Measurements from ENCODE around the gene GPR108. TPM values are rescaled to one million over a fixed set of nuclear protein-coding genes. Genes with fewer than 3 reads are reported as not detected.
"Not testable (repeated sequence)": the region's sequence is repeated elsewhere in the genome, so short reads cannot be mapped to it uniquely, and the experiment has no call there.

The GPR108 gene
- total and polyA plus RNA-seq, 2 donors, result 23.2 to 66.8 TPM

DNA sequence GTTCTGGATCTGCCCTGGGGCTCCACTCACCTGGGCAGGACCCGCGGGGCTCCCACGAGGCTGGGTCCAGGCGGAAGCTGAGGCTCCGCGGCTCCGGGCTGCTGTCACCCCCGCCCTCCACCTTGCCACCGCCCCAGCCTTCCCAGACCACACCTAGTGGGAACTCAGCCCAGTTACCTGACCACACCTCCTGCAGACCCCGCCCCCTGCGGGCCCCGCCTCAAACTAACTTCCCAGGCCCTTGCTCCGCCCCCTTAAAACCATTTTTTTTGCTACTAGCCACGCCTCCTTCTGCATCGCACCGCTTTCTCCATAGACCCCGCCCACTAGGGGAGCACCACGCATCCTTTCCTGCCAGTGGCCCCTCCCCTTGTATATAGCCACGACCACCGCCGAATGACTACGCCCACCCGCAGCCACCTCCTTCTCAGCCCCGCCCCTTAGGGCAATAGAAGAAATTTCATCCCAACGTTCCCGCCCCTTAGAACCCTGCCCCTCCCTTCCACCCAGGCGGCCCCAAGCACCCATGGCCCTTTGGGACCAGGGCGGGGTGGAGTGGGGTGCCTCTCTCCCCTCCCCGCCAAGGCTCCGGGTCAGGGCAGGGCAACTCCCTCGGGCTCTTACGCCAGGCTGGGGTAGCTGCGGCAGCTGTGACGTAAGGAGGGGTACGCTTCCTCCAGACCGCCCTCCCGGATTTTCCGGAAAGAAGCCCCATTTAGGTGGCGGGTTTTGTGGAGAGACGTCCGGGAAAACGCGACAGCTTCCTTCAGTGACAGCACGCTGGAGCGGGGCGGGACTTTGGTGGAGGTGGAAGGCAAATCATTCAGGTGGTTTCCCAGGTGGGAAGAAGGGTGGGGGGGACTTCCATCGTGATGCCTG, 30.2 kb upstream of the GPR108 start, which contains the start of gene SH2D3A:
SH2D3A (minus strand) TSS at position 79 of the 879 bp plus-strand sequence. CDS start 3,687 bp downstream, outside the sequence.
- no peaks in the 10 kb centered on the region for H3K4me1 ChIP-seq (ENCODE audit: insufficient read depth)
- WGBS, result 2% methylated on average over 47 of the region's 47 CpGs
- no peaks in the 10 kb centered on the region for H3K36me3 ChIP-seq (ENCODE audit: insufficient read depth)
- peak; percentile 84 for DNase-seq (ENCODE audit: extremely low spot score)
- peak within 1 kb of the TSS; percentile 7 for H3K27ac ChIP-seq (ENCODE audit: low read depth)
- H3K4me3 ChIP-seq (ENCODE audit: low read depth, low read length), result peak within 1 kb of the TSS; percentile 30

DNA sequence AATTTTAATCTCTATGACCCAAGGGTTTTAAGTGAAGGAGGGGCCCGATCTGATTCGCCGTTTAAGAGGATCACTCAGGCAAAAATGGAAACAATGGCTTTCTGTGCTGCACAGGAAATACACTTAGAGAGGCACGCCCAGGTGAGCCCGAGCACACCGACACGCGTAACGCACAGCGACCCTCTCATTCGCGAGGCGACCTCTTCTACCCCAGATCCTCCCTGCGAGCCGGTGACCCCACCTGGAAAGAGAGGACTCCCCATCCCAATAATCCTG, 29.6 kb upstream of the GPR108 start:
- Histone ChIP-seq H3K27ac (ENCODE audit: low read depth) (peak overlapping the region; percentile 7), H3K4me1 (ENCODE audit: insufficient read depth) (no peaks in the 10 kb centered on the region), H3K4me3 (ENCODE audit: low read depth, low read length) (peak overlapping the region; percentile 30), H3K36me3 (ENCODE audit: insufficient read depth) (no peaks in the 10 kb centered on the region)
- DNase-seq (ENCODE audit: extremely low spot score), result no peak
- 4% methylated on average over 15 of the region's 15 CpGs for WGBS

DNA sequence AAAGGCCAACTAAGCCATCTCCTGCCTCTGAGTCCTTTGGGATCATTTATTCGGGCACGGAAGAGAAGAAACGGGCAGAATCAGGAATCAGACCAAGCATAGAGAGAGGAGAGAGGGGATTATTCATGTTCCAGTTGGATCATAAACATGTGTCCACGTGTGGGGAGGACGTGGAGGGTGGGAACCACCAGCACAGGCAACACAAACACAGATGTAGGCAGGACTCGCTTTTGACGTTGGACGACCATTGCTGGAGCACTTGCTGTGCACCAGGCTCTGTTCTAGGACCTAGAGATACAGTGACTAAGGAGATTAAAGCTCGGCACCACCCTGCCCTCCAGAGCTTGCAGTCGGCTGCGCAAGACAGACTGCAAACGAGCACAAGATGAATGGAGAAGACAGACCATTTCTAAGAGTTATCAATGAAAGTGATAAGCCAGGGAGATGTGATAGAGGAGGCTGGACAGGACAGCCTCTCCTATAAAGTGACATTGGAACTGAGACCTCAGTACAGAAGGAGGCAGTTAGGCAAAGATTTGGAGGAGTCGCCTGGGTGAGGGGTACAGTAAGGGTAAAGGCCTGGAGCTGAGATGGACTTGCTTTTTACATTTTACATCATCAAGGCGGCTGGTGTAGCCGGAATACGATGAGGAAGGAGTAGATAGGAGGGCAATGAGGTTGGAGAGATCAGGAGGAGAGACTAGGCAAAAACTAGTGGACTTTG, 29.1 kb upstream of the GPR108 start:
- 23% methylated on average over 16 of the region's 16 CpGs for WGBS
- peak overlapping the region; percentile 14 for H3K4me3 ChIP-seq (ENCODE audit: low read depth, low read length)
- peak overlapping the region; percentile 7 for H3K27ac ChIP-seq (ENCODE audit: low read depth)
- no peak for DNase-seq (ENCODE audit: extremely low spot score)
- H3K36me3 ChIP-seq (ENCODE audit: insufficient read depth), result no peaks in the 10 kb centered on the region
- H3K4me1 ChIP-seq (ENCODE audit: insufficient read depth), result no peaks in the 10 kb centered on the region

- no peaks in the 10 kb centered on the region for H3K36me3 ChIP-seq (ENCODE audit: insufficient read depth)
- no peak overlapping the region for H3K27ac ChIP-seq (ENCODE audit: low read depth)
- WGBS, result 26% methylated on average over 8 of the region's 8 CpGs
- peak; percentile 81 for DNase-seq (ENCODE audit: extremely low spot score)
- no peak overlapping the region for H3K4me3 ChIP-seq (ENCODE audit: low read depth, low read length)
- no peaks in the 10 kb centered on the region for H3K4me1 ChIP-seq (ENCODE audit: insufficient read depth)
Measured at GRCh38 chr19:6765738-6766356, 28.5 kb upstream of the GPR108 start.

DNA sequence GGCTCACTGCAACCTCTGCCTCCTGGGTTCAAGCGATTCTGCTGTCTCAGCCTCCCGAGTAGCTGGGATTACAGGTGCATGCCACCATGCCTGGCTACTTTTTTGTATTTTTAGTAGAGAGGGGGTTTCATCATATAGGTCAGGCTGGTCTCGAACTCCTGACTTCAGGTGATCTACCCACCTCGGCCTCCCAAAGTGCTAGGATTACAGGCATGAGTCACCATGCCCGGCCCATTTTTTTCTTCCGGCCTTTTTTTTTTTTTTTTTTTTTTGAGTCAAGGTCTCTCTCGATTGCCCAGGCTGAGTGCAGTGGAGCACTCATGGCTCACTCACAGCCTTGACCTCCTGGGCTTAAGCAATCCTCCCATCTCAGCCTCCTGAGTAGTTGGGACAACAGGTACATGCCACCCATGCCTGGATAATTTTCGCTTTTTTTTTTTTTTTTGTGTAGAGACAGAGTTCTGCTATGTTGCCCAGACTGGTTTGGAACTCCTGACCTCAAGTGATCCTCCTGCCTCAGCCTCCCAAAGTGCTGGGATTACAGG, 24.9 kb upstream of the GPR108 start:
- H3K4me1 ChIP-seq (ENCODE audit: insufficient read depth); DNase-seq (ENCODE audit: extremely low spot score); H3K36me3 ChIP-seq (ENCODE audit: insufficient read depth); H3K4me3 ChIP-seq (ENCODE audit: low read depth, low read length); H3K27ac ChIP-seq (ENCODE audit: low read depth): not testable (repeated sequence)
- WGBS, result 83% methylated on average over 8 of the region's 8 CpGs

DNA sequence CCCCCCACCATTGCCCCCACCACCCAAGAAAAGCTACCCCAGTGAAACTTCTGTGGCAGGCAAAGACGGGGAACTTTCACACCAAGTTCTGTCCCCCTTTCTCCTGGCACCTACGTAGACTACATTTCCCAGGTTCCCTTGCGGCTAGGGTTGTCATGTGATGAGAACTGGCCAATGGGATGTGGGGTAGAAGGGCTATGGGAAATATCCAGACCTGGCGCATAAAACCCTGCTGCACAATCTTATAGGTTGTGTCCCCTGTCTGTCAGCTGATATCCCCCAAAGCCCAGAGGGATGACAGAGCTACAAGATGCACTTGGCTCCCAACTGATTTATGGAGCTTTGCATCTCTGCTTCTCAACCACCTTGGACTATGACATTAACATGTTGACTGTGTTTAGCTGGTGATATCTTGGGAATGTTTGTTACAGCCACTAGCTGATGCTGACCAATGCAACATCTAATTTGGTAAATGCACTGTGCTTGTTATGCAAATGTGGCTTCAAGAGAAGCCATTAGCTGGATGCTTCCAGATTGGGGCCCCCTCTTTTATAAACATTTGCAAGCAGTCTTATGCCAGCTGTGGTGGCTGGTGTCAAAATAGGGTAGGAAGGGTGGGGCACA, 23.8 kb upstream of the GPR108 start:
- Histone ChIP-seq H3K4me3 (ENCODE audit: low read depth, low read length) (no peak overlapping the region), H3K27ac (ENCODE audit: low read depth) (no peak overlapping the region), H3K4me1 (ENCODE audit: insufficient read depth) (no peaks in the 10 kb centered on the region), H3K36me3 (ENCODE audit: insufficient read depth) (no peaks in the 10 kb centered on the region)
- WGBS, result 74% methylated on average over 4 of the region's 4 CpGs
- no peak for DNase-seq (ENCODE audit: extremely low spot score)

DNA sequence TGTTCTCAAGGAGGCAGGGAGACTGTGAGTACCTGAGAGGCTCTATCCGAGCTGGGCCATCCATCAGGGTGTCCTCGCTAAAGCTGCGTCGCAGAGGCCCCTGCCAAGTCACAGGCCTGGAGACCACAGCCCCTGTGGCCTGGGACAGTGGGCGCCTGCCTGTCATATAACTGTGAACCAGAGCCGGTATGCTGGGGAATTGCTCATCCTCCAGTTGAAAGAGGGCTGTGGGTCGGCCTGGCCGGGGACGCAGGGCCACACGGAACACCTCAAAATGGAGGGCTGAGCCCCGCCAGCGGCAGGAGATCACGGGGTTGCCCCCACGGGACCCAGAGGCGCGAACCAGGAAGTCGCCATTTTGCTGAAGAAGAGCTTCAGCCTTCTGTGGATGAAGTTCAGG, 23.2 kb upstream of the GPR108 start:
- no peak overlapping the region for H3K4me3 ChIP-seq (ENCODE audit: low read depth, low read length)
- no peaks in the 10 kb centered on the region for H3K36me3 ChIP-seq (ENCODE audit: insufficient read depth)
- no peaks in the 10 kb centered on the region for H3K4me1 ChIP-seq (ENCODE audit: insufficient read depth)
- no peak for DNase-seq (ENCODE audit: extremely low spot score)
- H3K27ac ChIP-seq (ENCODE audit: low read depth), result no peak overlapping the region
- 93% methylated on average over 17 of the region's 17 CpGs for WGBS

- H3K4me1 ChIP-seq (ENCODE audit: insufficient read depth), result no peaks in the 10 kb centered on the region
Measured at GRCh38 chr19:6754653-6755463, 17.5 kb upstream of the GPR108 start.

GRCh38 chr19:6754136-6754535, 16.8 kb upstream of the GPR108 start:
- WGBS, result 93% methylated on average over 22 of the region's 22 CpGs
- H3K27ac ChIP-seq (ENCODE audit: low read depth), result no peak overlapping the region
- H3K36me3 ChIP-seq (ENCODE audit: insufficient read depth), result no peaks in the 10 kb centered on the region
- no peak overlapping the region for H3K4me3 ChIP-seq (ENCODE audit: low read depth, low read length)
- no peak for DNase-seq (ENCODE audit: extremely low spot score)
- H3K4me1 ChIP-seq (ENCODE audit: insufficient read depth), result no peaks in the 10 kb centered on the region

More at GRCh38 chr19:6754653-6755463, 17.5 kb upstream of the GPR108 start:
- H3K36me3 ChIP-seq (ENCODE audit: insufficient read depth), result no peaks in the 10 kb centered on the region
- H3K4me3 ChIP-seq (ENCODE audit: low read depth, low read length), result no peak overlapping the region
- 89% methylated on average over 23 of the region's 23 CpGs for WGBS
- DNase-seq (ENCODE audit: extremely low spot score), result no peak
- no peak overlapping the region for H3K27ac ChIP-seq (ENCODE audit: low read depth)

DNA sequence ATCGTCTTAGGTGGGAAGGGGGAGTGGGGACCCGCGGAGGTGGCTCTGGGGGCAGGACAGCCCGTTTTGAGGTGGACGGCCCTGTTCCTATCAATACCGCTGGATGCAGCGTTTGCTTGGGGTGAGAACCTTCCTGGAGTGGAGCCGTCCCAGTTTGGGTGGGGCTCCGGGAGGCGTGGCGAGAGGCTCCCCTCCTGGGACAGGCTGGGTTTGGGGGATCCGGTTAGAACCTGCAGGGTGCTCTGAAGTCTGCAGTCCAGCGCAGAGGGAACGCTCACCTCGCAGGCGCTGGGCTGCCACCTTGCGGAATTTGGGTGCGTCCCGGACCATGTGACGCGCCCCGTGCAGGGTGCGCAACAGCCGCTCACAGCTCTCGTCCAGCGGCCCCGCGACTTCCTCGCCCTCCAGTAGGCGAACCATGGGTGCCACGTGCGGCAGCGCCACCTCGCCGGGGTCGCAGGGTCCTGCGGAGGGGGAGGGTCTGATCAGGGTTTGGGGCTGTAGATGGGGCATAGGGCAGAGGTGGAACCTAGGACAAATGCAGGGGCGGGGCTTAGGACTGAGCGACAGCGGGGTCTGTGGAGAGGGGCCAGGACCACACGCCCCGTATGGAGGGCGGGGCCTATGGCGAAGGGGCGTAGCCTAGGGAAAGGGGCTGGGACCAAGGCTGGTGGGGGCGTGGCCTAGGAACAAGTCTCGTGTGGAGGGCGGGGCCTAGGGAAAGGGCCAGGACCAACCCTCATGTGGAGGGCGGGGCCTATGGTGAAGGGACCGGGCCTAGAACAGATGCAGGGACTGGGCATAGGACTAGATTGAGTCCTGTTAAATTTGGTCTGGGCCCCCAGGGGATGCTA, 16.0 kb upstream of the GPR108 start:
- no peaks in the 10 kb centered on the region for H3K4me1 ChIP-seq (ENCODE audit: insufficient read depth)
- DNase-seq (ENCODE audit: extremely low spot score), result no peak
- peak overlapping the region; percentile 32 for H3K27ac ChIP-seq (ENCODE audit: low read depth)
- 8% methylated on average over 50 of the region's 50 CpGs for WGBS
- no peaks in the 10 kb centered on the region for H3K36me3 ChIP-seq (ENCODE audit: insufficient read depth)
- H3K4me3 ChIP-seq (ENCODE audit: low read depth, low read length), result peak overlapping the region; percentile 31

- WGBS, result 65% methylated on average over 50 of the region's 50 CpGs
- Histone ChIP-seq H3K36me3 (ENCODE audit: insufficient read depth) (no peaks in the 10 kb centered on the region), H3K4me1 (ENCODE audit: insufficient read depth) (no peaks in the 10 kb centered on the region), H3K27ac (ENCODE audit: low read depth) (peak overlapping the region; percentile 32), H3K4me3 (ENCODE audit: low read depth, low read length) (no peak overlapping the region)
- DNase-seq (ENCODE audit: extremely low spot score), result no peak
Measured at GRCh38 chr19:6752256-6753177, 15.1 kb upstream of the GPR108 start.
